Psoas muscle (tissue), 8 donors: ENCODE measurements around the gene RMDN3. TPM values are rescaled to one million over a fixed set of nuclear protein-coding genes. Genes with fewer than 3 reads are reported as not detected.

ENCODE experiments used
- ATAC-seq, 4 donors: fragments of 200-7000 bp; cut with Tn5 transposase; one replicate each; pipeline ENCODE4 v1.9.1; 2020; ENCODE audit warnings: moderate library complexity in 3 of 4, mild to moderate bottlenecking in 2 of 4
- DNase-seq, 2 donors: peaks; one replicate each; pipeline ENCODE4 v3.0.0-alpha.2; 2020
- H3K27ac ChIP-seq: fragments of 200-600 bp; one replicate; pipeline ENCODE4 v1.8.0; 2022
- H3K27me3 ChIP-seq, 3 donors: fragments of 200-600 bp in 1 of 3; one replicate each; pipeline versions ENCODE4 v1.6.1 to v1.8.0; 2013 to 2022; ENCODE audit warnings: low read length in 2 of 3, mild to moderate bottlenecking in 2 of 3, moderate library complexity in 1 of 3; ENCODE audit not compliant: insufficient read depth in 3 of 3
- H3K36me3 ChIP-seq, 2 donors: fragments of 200-600 bp in 1 of 2; one replicate each; pipeline versions ENCODE4 v1.6.1 to v1.8.0; 2013 to 2022; ENCODE audit warnings: low read depth in 1 of 2, mild to moderate bottlenecking in 1 of 2, moderate library complexity in 1 of 2; ENCODE audit not compliant: insufficient read depth in 1 of 2
- H3K4me1 ChIP-seq: fragments of 200-600 bp; one replicate; pipeline ENCODE4 v1.8.0; 2022
- H3K4me3 ChIP-seq: fragments of 200-600 bp; one replicate; pipeline ENCODE4 v1.8.0; 2022; ENCODE audit warnings: mild to moderate bottlenecking
- H3K9me3 ChIP-seq: fragments of 200-600 bp; one replicate; pipeline ENCODE4 v1.8.0; 2022
- WGBS, 3 donors: extraction: QIAGEN DNeasy Blood & Tissue Kit; methylation state at CpG; one replicate each; pipeline versions ENCODE4 v1.1.6 to v1.1.7; 2013; 5-methylcytosine and 5-hydroxymethylcytosine counted together
- intact Hi-C, 2 donors: fragments of 100-400 bp; cut with DNase I; formaldehyde crosslinking; loops; one replicate each; pipeline versions ENCODE4 v1.11.0 to v1.14.2; 2022
- polyA plus RNA-seq, 3 donors: library from polyadenylated mRNA; stranded (reverse); fragments of 200-250 nt; gene quantifications; one replicate each; pipeline ENCODE4 v1.2.3, GENCODE V29; 2013
- total RNA-seq, 4 donors: library from RNA; stranded (reverse); fragmentation: NEBNext Ultra II Directional in 2 of 4; extraction: Animal tissue kit (Norgen Biotek cat#: 25700) in 2 of 4; gene quantifications; one replicate each; pipeline versions ENCODE4 v1.2.1 to v1.2.4, GENCODE V29; 2021 to 2023
- TF ChIP-seq, protein P1 (sequence below): fragments of 200-600 bp; IDR thresholded peaks from one replicate; pipeline ENCODE4 v1.8.0; 2022; ENCODE audit warnings: antibody characterized with exemption
- donor health status: healthy with polysubstance abuse.
- donor health status: DM: no; HTN: no; CAD: no; lungs with moderate emphysema.
- donor health status: Bipolar disorder and iron deficiency.
- donor health status: healthy.
- donor health status: DM: yes; HTN: yes; CAD: no.
- donor health status: DM: no; HTN: no; CAD: no.
- donor health status: DM: no; HTN: no; CAD: no.
- donor health status: DM: yes; HTN: yes; CAD: no.

RMDN3 gene
- total and polyA plus RNA-seq, 7 donors: 11.1 to 30.9 (median 19.1) TPM

DNA sequence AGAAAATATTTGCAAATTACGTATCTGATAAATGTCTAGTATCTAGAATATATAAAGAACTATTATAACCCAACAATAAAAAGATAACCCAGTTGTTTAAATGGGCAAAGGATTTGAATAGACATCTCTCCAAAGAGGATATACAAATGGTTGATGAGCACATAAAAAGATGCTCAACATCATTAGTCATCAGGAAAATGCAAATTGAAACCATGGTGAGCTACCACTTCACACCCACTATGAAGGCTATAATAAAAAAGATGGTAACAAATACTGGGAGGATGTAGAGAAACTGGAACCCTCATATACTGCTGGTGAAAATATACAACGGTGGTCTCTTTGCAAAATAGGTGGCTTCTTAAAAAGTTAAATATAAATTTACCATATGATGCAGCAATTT, 32.1 kb downstream of the RMDN3 start:
- intact Hi-C loops: no loop called here
- H3K36me3 ChIP-seq: no peaks in the 10 kb centered on the region
- H3K27ac ChIP-seq: no peak overlapping the region
- TF ChIP-seq, protein P1, sequence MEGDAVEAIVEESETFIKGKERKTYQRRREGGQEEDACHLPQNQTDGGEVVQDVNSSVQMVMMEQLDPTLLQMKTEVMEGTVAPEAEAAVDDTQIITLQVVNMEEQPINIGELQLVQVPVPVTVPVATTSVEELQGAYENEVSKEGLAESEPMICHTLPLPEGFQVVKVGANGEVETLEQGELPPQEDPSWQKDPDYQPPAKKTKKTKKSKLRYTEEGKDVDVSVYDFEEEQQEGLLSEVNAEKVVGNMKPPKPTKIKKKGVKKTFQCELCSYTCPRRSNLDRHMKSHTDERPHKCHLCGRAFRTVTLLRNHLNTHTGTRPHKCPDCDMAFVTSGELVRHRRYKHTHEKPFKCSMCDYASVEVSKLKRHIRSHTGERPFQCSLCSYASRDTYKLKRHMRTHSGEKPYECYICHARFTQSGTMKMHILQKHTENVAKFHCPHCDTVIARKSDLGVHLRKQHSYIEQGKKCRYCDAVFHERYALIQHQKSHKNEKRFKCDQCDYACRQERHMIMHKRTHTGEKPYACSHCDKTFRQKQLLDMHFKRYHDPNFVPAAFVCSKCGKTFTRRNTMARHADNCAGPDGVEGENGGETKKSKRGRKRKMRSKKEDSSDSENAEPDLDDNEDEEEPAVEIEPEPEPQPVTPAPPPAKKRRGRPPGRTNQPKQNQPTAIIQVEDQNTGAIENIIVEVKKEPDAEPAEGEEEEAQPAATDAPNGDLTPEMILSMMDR: no peak
- no peaks in the 10 kb centered on the region for H3K4me1 ChIP-seq
- H3K9me3 ChIP-seq: no peaks in the 10 kb centered on the region
- H3K4me3 ChIP-seq: no peak overlapping the region
- ATAC-seq (no peak), DNase-seq (no peak)
- H3K27me3 ChIP-seq: no peaks in the 10 kb centered on the region
- WGBS, 3 donors: 90 to 94% (median 92%) methylated on average over 2 of the region's 2 CpGs

GRCh38 chr15:40722354-40722753, 32.7 kb downstream of the RMDN3 start:
- TF ChIP-seq, protein P1: no peak
- no peak overlapping the region for H3K4me3 ChIP-seq
- no peaks in the 10 kb centered on the region for H3K27me3 ChIP-seq
- H3K4me1 ChIP-seq: no peaks in the 10 kb centered on the region
- no peak overlapping the region for H3K27ac ChIP-seq
- 89 to 94% (median 89%) methylated on average over 4 of the region's 4 CpGs for WGBS, 3 donors
- H3K36me3 ChIP-seq: no peaks in the 10 kb centered on the region
- intact Hi-C loops: no loop called here
- H3K9me3 ChIP-seq: no peaks in the 10 kb centered on the region
- no peak for ATAC-seq
- no peak for DNase-seq

DNA sequence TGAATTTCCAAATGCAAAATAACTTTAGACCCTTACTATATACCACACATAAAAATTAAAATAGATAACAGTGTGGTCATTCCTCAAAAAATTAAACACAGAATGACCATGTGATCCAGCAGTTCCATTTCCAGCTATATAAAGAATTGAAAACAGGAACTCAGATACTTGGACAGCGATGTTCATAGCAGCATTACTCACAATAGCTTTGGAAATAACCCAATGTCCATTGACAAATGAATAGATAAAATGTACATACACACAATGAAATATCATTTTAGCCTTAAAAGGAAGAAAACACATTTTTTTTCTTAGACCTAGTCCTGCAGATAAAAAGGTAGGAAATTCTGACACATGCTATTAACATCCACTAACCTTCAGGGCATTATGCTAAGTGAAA, 33.4 kb downstream of the RMDN3 start:
- TF ChIP-seq, protein P1: no peak
- no peak for DNase-seq
- Histone ChIP-seq H3K4me1 (no peaks in the 10 kb centered on the region), H3K9me3 (no peaks in the 10 kb centered on the region), H3K4me3 (no peak overlapping the region), H3K27ac (no peak overlapping the region), H3K27me3 (no peaks in the 10 kb centered on the region), H3K36me3 (no peaks in the 10 kb centered on the region)
- ATAC-seq: no peak
- intact Hi-C loops: no loop called here
- 80 to 86% (median 86%) methylated on average over 1 of the region's 1 CpG for WGBS, 3 donors

GRCh38 chr15:40716165-40716564, 38.9 kb downstream of the RMDN3 start:
- intact Hi-C loops: no loop called here
- WGBS, 3 donors: 96 to 98% (median 97%) methylated on average over 6 of the region's 6 CpGs
- no peak for DNase-seq
- Histone ChIP-seq H3K36me3 (no peaks in the 10 kb centered on the region), H3K27ac (no peak overlapping the region), H3K4me1 (no peaks in the 10 kb centered on the region), H3K9me3 (no peaks in the 10 kb centered on the region), H3K27me3 (no peaks in the 10 kb centered on the region), H3K4me3 (no peak overlapping the region)
- no peak for ATAC-seq
- TF ChIP-seq, protein P1: no peak

- Histone ChIP-seq H3K27ac (no peak overlapping the region), H3K9me3 (no peaks in the 10 kb centered on the region), H3K27me3 (no peaks in the 10 kb centered on the region), H3K4me3 (no peak overlapping the region), H3K36me3 (no peaks in the 10 kb centered on the region), H3K4me1 (no peaks in the 10 kb centered on the region)
- TF ChIP-seq, protein P1: no peak
- intact Hi-C loops: no loop called here
- WGBS, 3 donors: 46 to 78% (median 72%) methylated on average over 2 of the region's 2 CpGs
- ATAC-seq (no peak), DNase-seq (no peak)
These were observed 40.9 kb downstream of the RMDN3 start for GRCh38 chr15:40714144-40714543.
